Measurements from ENCODE around the gene PRSS16.
"Not testable (repeated sequence)": the region's sequence is repeated elsewhere in the genome, so short reads cannot be mapped to it uniquely, and the experiment has no call there.

Gene PRSS16, protein sequence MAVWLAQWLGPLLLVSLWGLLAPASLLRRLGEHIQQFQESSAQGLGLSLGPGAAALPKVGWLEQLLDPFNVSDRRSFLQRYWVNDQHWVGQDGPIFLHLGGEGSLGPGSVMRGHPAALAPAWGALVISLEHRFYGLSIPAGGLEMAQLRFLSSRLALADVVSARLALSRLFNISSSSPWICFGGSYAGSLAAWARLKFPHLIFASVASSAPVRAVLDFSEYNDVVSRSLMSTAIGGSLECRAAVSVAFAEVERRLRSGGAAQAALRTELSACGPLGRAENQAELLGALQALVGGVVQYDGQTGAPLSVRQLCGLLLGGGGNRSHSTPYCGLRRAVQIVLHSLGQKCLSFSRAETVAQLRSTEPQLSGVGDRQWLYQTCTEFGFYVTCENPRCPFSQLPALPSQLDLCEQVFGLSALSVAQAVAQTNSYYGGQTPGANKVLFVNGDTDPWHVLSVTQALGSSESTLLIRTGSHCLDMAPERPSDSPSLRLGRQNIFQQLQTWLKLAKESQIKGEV

DNA sequence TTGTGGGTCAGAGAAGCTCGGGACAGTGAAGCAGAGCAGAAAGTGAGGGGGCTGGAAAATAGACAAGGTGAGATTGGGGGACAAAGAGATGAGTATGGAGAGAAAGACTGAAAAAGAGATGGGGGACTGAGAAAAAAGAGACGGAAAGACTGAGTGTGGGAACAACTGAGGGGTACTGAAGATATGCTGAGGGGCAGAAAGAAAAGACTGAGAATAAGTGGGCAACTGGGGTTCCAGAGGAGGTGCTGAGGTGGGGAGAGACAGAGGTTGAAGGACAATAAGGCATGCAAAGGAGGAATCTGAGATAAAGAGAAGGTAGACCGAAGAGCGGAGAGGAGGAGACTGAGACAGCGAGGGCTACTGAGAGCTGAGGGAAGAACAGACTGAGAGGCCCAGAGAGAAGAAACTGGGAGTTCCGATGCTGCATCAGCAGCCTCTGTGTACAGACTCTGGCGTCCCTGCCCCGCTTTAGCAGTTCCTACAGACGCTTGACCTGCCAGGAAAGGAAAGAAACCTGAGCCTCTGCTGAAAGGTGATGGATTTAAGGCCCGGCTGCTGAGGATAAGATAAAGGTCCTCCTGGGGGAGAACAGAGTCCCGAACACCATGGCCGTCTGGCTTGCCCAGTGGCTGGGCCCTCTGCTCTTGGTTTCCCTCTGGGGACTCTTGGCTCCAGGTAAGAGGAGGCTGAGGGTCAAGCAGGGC lies at the start of gene PRSS16:
PRSS16 (plus strand) TSS at position 569 of the 704 bp plus-strand sequence; CDS start at position 606, 37 bp downstream.
- TF ChIP-seq, protein P1, sequence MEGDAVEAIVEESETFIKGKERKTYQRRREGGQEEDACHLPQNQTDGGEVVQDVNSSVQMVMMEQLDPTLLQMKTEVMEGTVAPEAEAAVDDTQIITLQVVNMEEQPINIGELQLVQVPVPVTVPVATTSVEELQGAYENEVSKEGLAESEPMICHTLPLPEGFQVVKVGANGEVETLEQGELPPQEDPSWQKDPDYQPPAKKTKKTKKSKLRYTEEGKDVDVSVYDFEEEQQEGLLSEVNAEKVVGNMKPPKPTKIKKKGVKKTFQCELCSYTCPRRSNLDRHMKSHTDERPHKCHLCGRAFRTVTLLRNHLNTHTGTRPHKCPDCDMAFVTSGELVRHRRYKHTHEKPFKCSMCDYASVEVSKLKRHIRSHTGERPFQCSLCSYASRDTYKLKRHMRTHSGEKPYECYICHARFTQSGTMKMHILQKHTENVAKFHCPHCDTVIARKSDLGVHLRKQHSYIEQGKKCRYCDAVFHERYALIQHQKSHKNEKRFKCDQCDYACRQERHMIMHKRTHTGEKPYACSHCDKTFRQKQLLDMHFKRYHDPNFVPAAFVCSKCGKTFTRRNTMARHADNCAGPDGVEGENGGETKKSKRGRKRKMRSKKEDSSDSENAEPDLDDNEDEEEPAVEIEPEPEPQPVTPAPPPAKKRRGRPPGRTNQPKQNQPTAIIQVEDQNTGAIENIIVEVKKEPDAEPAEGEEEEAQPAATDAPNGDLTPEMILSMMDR (IDR thresholded peaks at IDR 0.05) = no peak
- Histone ChIP-seq H3K27ac (no peak within 1 kb of the TSS), H3K4me3 (no peak within 1 kb of the TSS)
- no peak for DNase-seq (ENCODE audit: low spot score)

- Histone ChIP-seq H3K4me3 (no peak overlapping the region), H3K27ac (no peak overlapping the region)
- TF ChIP-seq, protein P1 (IDR thresholded peaks at IDR 0.05) = no peak
- DNase-seq (ENCODE audit: low spot score) = no peak
Measured at GRCh38 chr6:27205375-27206278, 41.9 kb upstream of the PRSS16 start.

DNA sequence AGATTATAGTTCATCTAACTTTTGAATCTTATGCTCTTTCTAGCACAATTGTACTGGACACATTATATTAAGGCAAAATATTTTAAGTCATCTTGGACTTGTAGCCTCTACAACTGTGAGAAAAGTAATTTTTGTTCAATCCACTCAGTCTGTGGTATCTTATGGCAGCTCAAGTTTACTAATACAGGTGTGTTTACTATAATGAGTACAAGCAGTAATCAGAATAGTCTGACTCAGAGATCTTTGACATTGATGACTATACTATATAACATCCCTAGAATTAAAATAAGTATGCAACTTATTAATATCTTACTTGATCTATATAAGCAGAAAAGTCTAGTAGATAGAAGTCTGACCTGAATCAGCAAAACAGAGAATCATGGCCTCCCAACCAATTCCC lies 40.7 kb upstream of the PRSS16 start:
- TF ChIP-seq, protein P1 (IDR thresholded peaks at IDR 0.05) = no peak
- H3K27ac ChIP-seq = no peak overlapping the region

DNA sequence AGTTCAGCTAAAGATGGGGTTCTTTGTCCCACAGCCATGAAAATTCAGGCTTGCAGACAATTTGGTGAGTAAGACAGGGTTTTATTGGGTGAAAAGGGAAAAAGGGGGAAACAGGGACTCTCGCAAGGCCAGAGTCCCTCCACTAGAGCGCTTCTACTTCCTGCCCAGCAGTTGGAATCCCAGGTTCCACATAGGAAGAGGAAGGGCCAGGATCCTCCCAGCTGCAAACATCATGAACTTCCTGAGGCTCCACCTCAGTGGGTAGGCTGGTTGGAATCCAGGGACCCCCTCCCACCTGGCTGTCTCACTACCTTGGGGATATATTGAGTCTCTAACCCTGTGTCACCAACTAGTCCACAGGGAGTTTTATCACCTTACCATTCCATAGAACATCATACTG lies 39.5 kb upstream of the PRSS16 start:
- no peak overlapping the region for H3K4me3 ChIP-seq

More for the DNA sequence above, 40.7 kb upstream of the PRSS16 start:
- no peak for DNase-seq (ENCODE audit: low spot score)
- H3K4me3 ChIP-seq = no peak overlapping the region

GRCh38 chr6:27209196-27209595 lies 38.3 kb upstream of the PRSS16 start:
- Histone ChIP-seq H3K4me3 (no peak overlapping the region), H3K27ac (no peak overlapping the region)
- no peak for DNase-seq (ENCODE audit: low spot score)
- TF ChIP-seq, protein P1 (IDR thresholded peaks at IDR 0.05) = no peak

More for the DNA sequence above, 39.5 kb upstream of the PRSS16 start:
- TF ChIP-seq, protein P1 (IDR thresholded peaks at IDR 0.05) = no peak
- no peak for DNase-seq (ENCODE audit: low spot score)
- H3K27ac ChIP-seq = no peak overlapping the region

DNA sequence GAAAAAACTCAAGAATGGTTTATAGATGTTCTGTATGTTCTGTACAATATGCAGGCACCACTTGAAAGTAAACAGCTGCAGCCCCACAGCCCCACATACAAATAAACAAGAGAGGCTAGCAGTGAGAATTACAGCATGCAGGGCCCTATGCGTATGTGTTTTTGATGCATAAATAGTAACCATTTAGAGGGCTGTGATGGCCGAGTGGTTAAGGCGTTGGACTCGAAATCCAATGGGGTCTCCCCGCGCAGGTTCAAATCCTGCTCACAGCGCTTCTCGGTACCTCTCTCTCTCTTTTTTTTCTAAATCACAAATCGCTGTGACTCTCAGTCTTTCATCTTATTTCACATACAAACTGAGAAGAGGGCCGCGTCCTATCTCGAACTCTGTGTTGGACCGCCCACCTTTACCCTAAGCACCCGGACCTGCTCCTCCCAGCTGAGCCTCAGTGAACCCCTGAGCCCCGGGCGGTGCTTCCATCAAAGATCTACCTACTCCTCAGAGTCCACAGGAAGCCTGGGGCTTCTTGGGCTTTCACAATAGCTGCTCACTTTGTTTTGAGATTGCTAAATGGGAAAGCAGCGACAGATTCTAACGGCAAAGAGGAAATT lies 37.7 kb upstream of the PRSS16 start:
- TF ChIP-seq, protein P1 (IDR thresholded peaks at IDR 0.05) = no peak
- no peak overlapping the region for H3K27ac ChIP-seq
- no peak for DNase-seq (ENCODE audit: low spot score)
- H3K4me3 ChIP-seq = no peak overlapping the region

DNA sequence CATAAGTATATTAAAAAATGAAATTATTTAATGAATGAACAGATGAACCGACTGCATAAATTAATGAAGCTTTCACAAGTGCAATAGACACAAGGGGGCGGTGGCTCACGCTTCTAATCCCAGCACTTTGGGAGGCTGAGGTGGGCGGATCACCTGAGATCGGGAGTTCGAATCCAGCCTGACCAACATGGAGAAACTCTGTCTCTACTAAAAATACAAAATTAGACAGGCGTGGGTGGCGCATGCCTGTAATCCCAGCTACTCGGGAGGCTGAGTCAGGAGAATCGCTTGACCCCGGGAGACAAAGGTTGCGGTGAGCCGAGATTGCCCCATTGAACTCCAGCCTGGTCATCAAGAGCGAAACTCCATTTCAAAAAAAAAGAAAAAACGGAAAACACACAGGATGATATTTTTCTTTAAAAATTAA lies 34.4 kb upstream of the PRSS16 start:
- H3K27ac ChIP-seq; DNase-seq (ENCODE audit: low spot score); H3K4me3 ChIP-seq: not testable (repeated sequence)
